Body of pancreas (tissue), 4 donors: ENCODE results near the gene MPO.

Source experiments
- CTCF ChIP-seq, 7 experiments: fragments of 450-650 bp in 4 of 7; fragments of 200-600 bp in 3 of 7; sonication (generic) in 3 of 7; IDR thresholded peaks; one replicate each; pipeline ENCODE4 v1.5.1; 2016 to 2019; ENCODE audit warnings: antibody characterized with exemption in 7 of 7
- POLR2A ChIP-seq, 3 donors: fragments of 450-650 bp; IDR thresholded peaks; one replicate each; pipeline ENCODE4 v1.6.1; 2016; ENCODE audit warnings: antibody characterized with exemption in 3 of 3, mild to moderate bottlenecking in 2 of 3

GRCh38 chr17:58270476-58271215 lies 10.1 kb downstream of the MPO start:
- TF ChIP-seq POLR2A (IDR thresholded peaks at IDR 0.05) (no peak), CTCF (IDR thresholded peaks at IDR 0.05) (no peak)
